ACC112 (cell line): ENCODE measurements around the gene C14orf93.
"Not testable (repeated sequence)": the region's sequence is repeated elsewhere in the genome, so short reads cannot be mapped to it uniquely, and the experiment has no call there.

Experiments used
- H2AFZ ChIP-seq: fragments of 200-600 bp; sonication (generic); one replicate; pipeline ENCODE4 v1.6.0; 2017; ENCODE audit warnings: antibody characterized with exemption, low read length; ENCODE audit not compliant: unreplicated experiment
- H3K27ac ChIP-seq: fragments of 200-600 bp; sonication (generic); 2 replicates; pipeline ENCODE4 v1.5.1; 2014; ENCODE audit warnings: low read depth, mild to moderate bottlenecking, antibody characterized with exemption, low read length, moderate library complexity
- H3K27me3 ChIP-seq: fragments of 200-600 bp; sonication (generic); 2 replicates; pipeline ENCODE4 v1.6.1; 2014; ENCODE audit warnings: mild to moderate bottlenecking, antibody characterized with exemption, low read length, moderate library complexity, mixed read lengths; ENCODE audit not compliant: insufficient read depth
- H3K36me3 ChIP-seq: fragments of 200-600 bp; sonication (generic); 2 replicates; pipeline ENCODE4 v1.6.1; 2016; ENCODE audit warnings: mild to moderate bottlenecking, antibody characterized with exemption, low read length, moderate library complexity, mixed read lengths; ENCODE audit not compliant: insufficient read depth
- H3K4me1 ChIP-seq: fragments of 200-600 bp; sonication (generic); one replicate; pipeline ENCODE4 v1.6.1; 2016; ENCODE audit warnings: low read length, mixed read lengths; ENCODE audit not compliant: insufficient read depth, unreplicated experiment, control insufficient read depth
- H3K4me3 ChIP-seq: fragments of 200-600 bp; sonication (generic); 2 replicates; pipeline ENCODE4 v1.5.1; 2014; ENCODE audit warnings: mild to moderate bottlenecking, low read depth, low read length
- H3K79me2 ChIP-seq: fragments of 200-600 bp; sonication (generic); one replicate; pipeline ENCODE4 v1.6.0; 2016; ENCODE audit warnings: low read length; ENCODE audit not compliant: control insufficient read depth, unreplicated experiment, insufficient read depth

The C14orf93 gene

DNA sequence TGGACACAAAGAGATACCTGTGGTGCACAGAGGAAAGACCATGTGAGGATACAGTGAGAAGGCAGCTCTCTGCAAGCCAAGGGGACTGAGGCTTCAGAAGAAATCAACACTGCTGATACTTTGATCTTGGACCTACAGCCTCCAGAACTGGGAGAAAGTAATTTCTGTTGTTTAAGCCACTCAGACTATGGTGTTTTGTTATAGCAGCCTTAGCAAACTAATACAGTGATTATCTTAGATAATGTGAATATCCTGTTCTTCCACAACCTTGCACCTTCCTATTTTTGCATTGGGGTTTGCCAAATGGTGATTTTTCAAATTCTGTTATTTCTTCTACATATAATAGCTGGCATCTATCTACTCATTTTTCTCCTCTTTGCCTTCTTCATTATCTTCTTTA lies 8.2 kb upstream of the C14orf93 start:
- H3K4me3 ChIP-seq = no peak overlapping the region
- no peaks in the 10 kb centered on the region for H3K27me3 ChIP-seq
- no peaks in the 10 kb centered on the region for H3K79me2 ChIP-seq
- H3K36me3 ChIP-seq = no peaks in the 10 kb centered on the region
- no peak overlapping the region for H2AFZ ChIP-seq
- H3K4me1 ChIP-seq = no peaks in the 10 kb centered on the region
- no peak overlapping the region for H3K27ac ChIP-seq

DNA sequence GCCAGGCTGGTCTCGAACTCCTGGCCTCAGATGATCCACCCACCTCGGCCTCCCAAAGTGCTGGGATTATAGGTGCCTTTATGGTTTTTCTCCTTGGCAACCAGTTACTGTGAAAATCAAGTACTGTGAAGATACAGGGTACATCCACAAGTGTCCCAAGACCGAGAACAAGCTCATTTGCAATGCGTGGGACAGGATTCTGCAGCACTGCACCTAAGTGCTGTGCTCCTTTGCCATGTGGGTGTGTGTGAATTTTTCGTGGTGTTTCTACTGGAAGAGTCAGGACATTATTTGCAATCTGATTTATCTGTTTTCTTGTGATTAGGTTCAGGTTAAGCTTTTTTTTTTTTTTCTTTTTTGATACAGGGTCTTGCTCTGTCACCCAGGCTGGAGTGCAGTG lies 7.1 kb upstream of the C14orf93 start:
- no peaks in the 10 kb centered on the region for H3K27me3 ChIP-seq
- no peak overlapping the region for H3K27ac ChIP-seq
- H2AFZ ChIP-seq = no peak overlapping the region
- H3K36me3 ChIP-seq = no peaks in the 10 kb centered on the region
- no peak overlapping the region for H3K4me3 ChIP-seq
- no peaks in the 10 kb centered on the region for H3K4me1 ChIP-seq
- H3K79me2 ChIP-seq = no peaks in the 10 kb centered on the region

- no peaks in the 10 kb centered on the region for H3K27me3 ChIP-seq
- H3K79me2 ChIP-seq = no peaks in the 10 kb centered on the region
- H3K4me3 ChIP-seq = no peak overlapping the region
- H2AFZ ChIP-seq = no peak overlapping the region
- no peaks in the 10 kb centered on the region for H3K4me1 ChIP-seq
- H3K27ac ChIP-seq = no peak overlapping the region
- H3K36me3 ChIP-seq = no peaks in the 10 kb centered on the region
Measured at GRCh38 chr14:23015618-23016017, 5.7 kb upstream of the C14orf93 start.

DNA sequence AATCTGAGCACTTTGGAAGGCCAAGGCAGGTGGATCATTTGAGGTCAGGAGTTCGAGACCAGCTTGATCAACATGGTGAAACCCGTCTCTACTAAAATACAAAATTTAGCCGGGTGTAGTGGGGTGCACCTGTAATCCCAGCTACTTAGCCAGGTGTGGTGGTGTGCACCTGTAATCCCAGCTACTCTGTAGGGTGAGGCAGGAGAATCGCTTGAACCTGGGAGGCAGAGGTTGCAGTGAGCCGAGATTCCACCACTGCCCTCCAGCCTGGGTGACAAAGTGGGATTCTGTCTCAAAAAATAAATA lies 3.8 kb upstream of the C14orf93 start:
- not testable (repeated sequence) for H3K27ac ChIP-seq, H3K79me2 ChIP-seq, H2AFZ ChIP-seq, H3K4me1 ChIP-seq, H3K4me3 ChIP-seq, H3K27me3 ChIP-seq, H3K36me3 ChIP-seq

GRCh38 chr14:23013054-23013748 lies 3.3 kb upstream of the C14orf93 start:
- H2AFZ ChIP-seq = no peak overlapping the region
- no peak overlapping the region for H3K4me3 ChIP-seq
- H3K79me2 ChIP-seq = no peaks in the 10 kb centered on the region
- peaks cover 12% of the 10 kb centered on the region for H3K4me1 ChIP-seq
- no peaks in the 10 kb centered on the region for H3K36me3 ChIP-seq
- no peaks in the 10 kb centered on the region for H3K27me3 ChIP-seq
- no peak overlapping the region for H3K27ac ChIP-seq

DNA sequence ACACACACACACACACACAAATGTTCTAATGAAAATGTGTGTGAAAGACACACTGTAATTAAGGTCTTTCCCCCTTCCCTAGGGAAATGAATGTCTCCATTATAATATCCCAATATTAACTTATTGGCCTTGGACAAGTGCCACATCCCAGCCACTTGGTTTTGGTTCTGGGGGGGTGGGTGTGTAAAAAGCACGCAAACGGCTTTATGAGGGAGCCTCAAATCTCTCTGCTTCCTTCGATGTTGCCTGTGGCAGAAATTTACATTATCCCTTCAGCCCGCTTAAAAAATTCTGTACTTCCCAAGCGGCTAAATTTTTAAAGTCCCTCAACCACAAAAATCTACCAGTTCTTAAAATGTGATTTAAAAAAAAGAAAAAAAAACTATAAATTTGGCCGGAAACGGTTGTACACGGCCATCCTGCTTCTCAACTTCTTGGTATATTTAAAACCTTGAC lies 432 bp downstream of the C14orf93 start:
- peaks cover 30% of the 10 kb centered on the region for H3K4me1 ChIP-seq
- peak overlapping the region; percentile 46 for H3K27ac ChIP-seq
- peak overlapping the region; percentile 81 for H3K4me3 ChIP-seq

DNA sequence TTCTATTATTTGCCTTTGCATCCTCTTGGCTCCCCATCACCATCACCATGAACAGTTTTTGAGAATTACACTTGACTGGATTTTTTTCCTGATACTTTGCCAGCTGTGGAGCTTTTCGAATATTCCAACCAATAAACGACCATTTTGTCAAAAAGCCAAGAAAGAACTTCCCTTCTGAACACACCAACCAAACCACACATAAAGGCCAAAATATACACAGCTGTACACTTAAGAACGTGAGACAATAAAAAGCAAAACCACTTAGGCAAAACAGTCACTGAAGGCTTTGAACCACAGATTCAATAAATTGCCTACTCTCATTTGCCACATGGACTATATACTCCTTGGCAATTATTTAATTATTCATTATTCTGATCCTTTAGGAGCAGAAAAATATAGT lies 1.1 kb downstream of the C14orf93 start:
- Histone ChIP-seq H3K27ac (peak overlapping the region; percentile 19), H3K4me1 (peaks cover 30% of the 10 kb centered on the region), H2AFZ (no peak overlapping the region), H3K36me3 (no peaks in the 10 kb centered on the region), H3K27me3 (no peaks in the 10 kb centered on the region), H3K79me2 (peaks cover 3% of the 10 kb centered on the region), H3K4me3 (peak overlapping the region; percentile 81)

More for the DNA sequence above, 432 bp downstream of the C14orf93 start:
- H3K36me3 ChIP-seq = no peaks in the 10 kb centered on the region
- peak overlapping the region; percentile 86 for H2AFZ ChIP-seq
- H3K27me3 ChIP-seq = no peaks in the 10 kb centered on the region
- peaks cover 3% of the 10 kb centered on the region for H3K79me2 ChIP-seq

DNA sequence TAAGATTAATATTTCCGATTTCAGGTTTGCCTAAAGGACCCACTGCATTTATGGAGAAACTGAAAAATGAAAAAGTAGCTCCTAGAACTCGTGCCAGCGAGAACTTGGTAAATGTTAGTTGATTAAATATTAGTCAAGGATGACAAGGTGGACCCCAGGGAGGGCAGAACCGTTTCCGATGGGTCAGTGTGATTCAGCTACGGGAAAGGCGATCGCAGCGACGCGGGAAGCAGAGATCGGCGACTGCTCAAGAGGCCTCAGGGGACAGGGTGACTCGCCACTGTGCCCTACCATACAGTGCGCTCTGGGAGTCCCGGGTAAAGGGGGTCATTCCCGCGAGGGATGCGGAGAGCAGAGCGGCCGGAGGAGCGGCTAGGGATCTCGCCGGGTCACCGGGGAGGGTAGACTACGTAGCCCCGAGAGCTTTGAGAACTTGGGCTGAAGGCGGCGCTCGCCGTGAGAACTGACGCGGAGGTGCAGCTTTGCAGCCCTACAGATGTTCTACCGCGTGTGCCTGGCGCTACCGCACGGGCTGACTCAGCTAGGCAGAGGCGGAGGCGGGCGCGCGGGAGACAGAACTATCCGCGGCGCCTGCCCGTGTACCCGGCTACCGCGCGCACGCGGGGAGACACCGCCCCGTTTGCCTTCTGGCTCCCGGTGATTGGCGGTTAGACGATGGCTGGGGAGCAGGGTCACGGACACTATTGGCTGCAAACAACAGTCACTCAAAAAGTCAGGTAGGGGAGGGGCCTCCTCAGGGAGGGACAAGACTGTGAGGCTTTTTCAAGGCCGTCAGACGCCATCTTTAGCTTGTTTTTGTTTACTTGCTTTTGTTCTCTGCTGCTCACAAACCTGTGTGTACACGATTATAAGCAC lies 3.2 kb downstream of the C14orf93 start:
- Histone ChIP-seq H3K36me3 (no peaks in the 10 kb centered on the region), H3K79me2 (peaks cover 3% of the 10 kb centered on the region), H3K27ac (peak overlapping the region; percentile 90), H2AFZ (peak overlapping the region; percentile 99), H3K4me3 (peak overlapping the region; percentile 81), H3K4me1 (peaks cover 30% of the 10 kb centered on the region), H3K27me3 (no peaks in the 10 kb centered on the region)

DNA sequence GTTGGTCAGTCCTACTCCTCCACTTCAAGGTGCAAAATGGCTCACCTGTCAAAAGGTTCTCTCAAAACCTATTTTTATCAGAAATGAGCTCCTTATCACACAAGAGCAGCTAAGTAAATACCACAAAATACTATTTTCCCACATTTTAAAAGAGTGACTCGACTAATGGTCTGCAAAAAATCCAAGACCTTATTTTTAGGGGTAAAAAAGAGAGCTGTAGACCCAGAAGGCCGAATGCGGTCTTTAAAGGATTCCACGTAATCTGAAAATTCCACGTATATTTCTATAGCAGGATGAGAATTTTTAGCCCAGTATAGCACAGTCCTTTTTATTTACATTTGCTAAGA lies 3.8 kb downstream of the C14orf93 start:
- Histone ChIP-seq H3K36me3 (no peaks in the 10 kb centered on the region), H3K27me3 (no peaks in the 10 kb centered on the region), H2AFZ (peak overlapping the region; percentile 55), H3K27ac (peak overlapping the region; percentile 90), H3K79me2 (peaks cover 3% of the 10 kb centered on the region), H3K4me1 (peaks cover 30% of the 10 kb centered on the region), H3K4me3 (peak overlapping the region; percentile 81)

GRCh38 chr14:23005451-23006187 lies 4.3 kb downstream of the C14orf93 start:
- Histone ChIP-seq H2AFZ (peak overlapping the region; percentile 55), H3K27ac (peak overlapping the region; percentile 90)

More at GRCh38 chr14:23005451-23006187, 4.3 kb downstream of the C14orf93 start:
- Histone ChIP-seq H3K4me3 (peak overlapping the region; percentile 81), H3K4me1 (peaks cover 30% of the 10 kb centered on the region), H3K36me3 (no peaks in the 10 kb centered on the region), H3K79me2 (peaks cover 3% of the 10 kb centered on the region), H3K27me3 (no peaks in the 10 kb centered on the region)
